Fibroblast of lung (primary cell): ENCODE data around the gene HSD3B2. TPM values are rescaled to one million over a fixed set of nuclear protein-coding genes. Genes with fewer than 3 reads are reported as not detected.

ENCODE experiments used
- DNase-seq, 2 donors: peaks; one replicate each; pipeline versions ENCODE4 v3.0.0 to v3.0.0-alpha.2; 2010; ENCODE audit warnings: low read depth in 2 of 2
- H2AFZ ChIP-seq: 2 replicates; pipeline ENCODE4 v1.5.1; 2012; ENCODE audit warnings: low read length, control low read depth, inconsistent platforms
- H3K27ac ChIP-seq: 2 replicates; pipeline ENCODE4 v1.5.1; 2011; ENCODE audit warnings: low read length, control low read depth; ENCODE audit not compliant: insufficient read depth
- H3K27me3 ChIP-seq: 2 replicates; pipeline ENCODE4 v1.5.1; 2011; ENCODE audit warnings: mild to moderate bottlenecking, low read length; ENCODE audit not compliant: control insufficient read depth, insufficient read depth
- H3K36me3 ChIP-seq: 2 replicates; pipeline ENCODE4 v1.5.1; 2011; ENCODE audit warnings: low read length; ENCODE audit not compliant: control insufficient read depth, insufficient read depth
- H3K4me1 ChIP-seq: 2 replicates; pipeline ENCODE4 v1.5.1; 2011; ENCODE audit warnings: low read length; ENCODE audit not compliant: control insufficient read depth, insufficient read depth; ENCODE audit errors: extremely low read depth
- H3K4me2 ChIP-seq: 2 replicates; pipeline ENCODE4 v1.5.1; 2011; ENCODE audit warnings: low read length, control low read depth; ENCODE audit not compliant: insufficient read depth; ENCODE audit errors: extremely low read depth
- H3K4me3 ChIP-seq, 4 experiments: fragments of 200-600 bp in 1 of 4; sonication (generic) in 1 of 4; replicated peaks in 1 of 4; 2 replicates each; pipeline ENCODE4 v1.5.1; 2011 to 2016; ENCODE audit warnings: low read length in 4 of 4, low read depth in 3 of 4, mild to moderate bottlenecking in 3 of 4, control low read depth in 2 of 4, inconsistent platforms in 1 of 4, mixed read lengths in 1 of 4; ENCODE audit not compliant: insufficient read depth in 1 of 4; ENCODE audit errors: control extremely low read depth in 1 of 4
- H3K79me2 ChIP-seq: 2 replicates; pipeline ENCODE4 v1.5.1; 2012; ENCODE audit warnings: mild to moderate bottlenecking, low read length, inconsistent platforms; ENCODE audit not compliant: control insufficient read depth, insufficient read depth
- H3K9ac ChIP-seq: 2 replicates; pipeline ENCODE4 v1.5.1; 2011; ENCODE audit warnings: mild to moderate bottlenecking, low read length, control low read depth; ENCODE audit not compliant: insufficient read depth
- H3K9me3 ChIP-seq: 2 replicates; pipeline ENCODE4 v1.5.1; 2012; ENCODE audit warnings: low read depth, low read length; ENCODE audit not compliant: control insufficient read depth, insufficient read depth
- H4K20me1 ChIP-seq: 2 replicates; pipeline ENCODE4 v1.5.1; 2011; ENCODE audit warnings: low read length; ENCODE audit not compliant: control insufficient read depth, insufficient read depth; ENCODE audit errors: extremely low read depth
- CTCF ChIP-seq, 2 donors: IDR thresholded peaks in 1 of 2; conservative IDR thresholded peaks in 1 of 2; 1 replicate in 1 of 2; 2 replicates in 1 of 2; pipeline ENCODE4 v1.5.1; 2011 to 2012; ENCODE audit warnings: low read length in 2 of 2, control low read depth in 1 of 2, inconsistent platforms in 1 of 2, low read depth in 1 of 2, mild to moderate bottlenecking in 1 of 2
- EZH2 ChIP-seq: IDR thresholded peaks from 2 replicates; pipeline ENCODE4 v1.5.1; 2012; ENCODE audit warnings: low read length, control low read depth, mild to moderate bottlenecking; ENCODE audit errors: missing control alignments
- polyA plus RNA-seq, 2 donors: library from polyadenylated mRNA; depleted of rRNA in 1 of 2; stranded (reverse) in 1 of 2; unstranded in 1 of 2; fragments of >200 nt; gene quantifications; 2 replicates each; pipeline ENCODE4 v1.2.1, GENCODE V29; 2011 to 2012; ENCODE audit warnings: missing spikeins in 1 of 2
- total RNA-seq: library from RNA; depleted of rRNA; stranded (reverse); fragments of >200 nt; gene quantifications from 2 replicates; pipeline ENCODE4 v1.2.1, GENCODE V29; 2014

HSD3B2 gene
- total and polyA plus RNA-seq, 2 donors (not counting 1 experiment from before 2014, with no cell fraction given) = not detected

GRCh38 chr1:119372503-119373086, 42.4 kb upstream of the HSD3B2 start:
- Histone ChIP-seq H3K9me3 (no peaks in the 10 kb centered on the region), H3K36me3 (no peaks in the 10 kb centered on the region), H4K20me1 (no peaks in the 10 kb centered on the region), H2AFZ (no peak overlapping the region), H3K79me2 (no peaks in the 10 kb centered on the region), H3K27me3 (no peaks in the 10 kb centered on the region), H3K4me3 (no peak overlapping the region), H3K27ac (no peak overlapping the region), H3K4me1 (no peaks in the 10 kb centered on the region), H3K4me2 (no peak overlapping the region), H3K9ac (no peak overlapping the region)
- DNase-seq = peak; percentile 22 to 24
- TF ChIP-seq EZH2 = no peak
- no peak for TF ChIP-seq CTCF (conservative IDR thresholded peaks at IDR 0.05 in 1 of 2, IDR thresholded peaks at IDR 0.05 in 1 of 2; ENCODE audit: low read depth in 1 of 2, low read length in 2 of 2)

GRCh38 chr1:119373465-119373864, 41.5 kb upstream of the HSD3B2 start:
- Histone ChIP-seq H3K4me2 (no peak overlapping the region), H3K9ac (no peak overlapping the region), H3K4me3 (no peak overlapping the region), H4K20me1 (no peaks in the 10 kb centered on the region), H3K4me1 (no peaks in the 10 kb centered on the region), H3K27me3 (no peaks in the 10 kb centered on the region), H3K9me3 (no peaks in the 10 kb centered on the region), H3K79me2 (no peaks in the 10 kb centered on the region), H3K36me3 (no peaks in the 10 kb centered on the region), H2AFZ (no peak overlapping the region), H3K27ac (no peak overlapping the region)
- DNase-seq = peak in 1 of 2 donors; percentile 41
- no peak for TF ChIP-seq EZH2
- no peak for TF ChIP-seq CTCF (conservative IDR thresholded peaks at IDR 0.05 in 1 of 2, IDR thresholded peaks at IDR 0.05 in 1 of 2; ENCODE audit: low read depth in 1 of 2, low read length in 2 of 2)

GRCh38 chr1:119374208-119374874, 40.6 kb upstream of the HSD3B2 start:
- Histone ChIP-seq H3K79me2 (no peaks in the 10 kb centered on the region), H3K4me2 (no peak overlapping the region), H3K9ac (no peak overlapping the region)

More at GRCh38 chr1:119374208-119374874, 40.6 kb upstream of the HSD3B2 start:
- DNase-seq = peak in 1 of 2 donors; percentile 5
- H3K27me3 ChIP-seq = no peaks in the 10 kb centered on the region
- H3K27ac ChIP-seq = no peak overlapping the region
- no peaks in the 10 kb centered on the region for H3K9me3 ChIP-seq
- no peaks in the 10 kb centered on the region for H4K20me1 ChIP-seq
- no peak for TF ChIP-seq CTCF (conservative IDR thresholded peaks at IDR 0.05 in 1 of 2, IDR thresholded peaks at IDR 0.05 in 1 of 2; ENCODE audit: low read depth in 1 of 2, low read length in 2 of 2)
- TF ChIP-seq EZH2 = no peak
- H2AFZ ChIP-seq = no peak overlapping the region
- H3K4me3 ChIP-seq = no peak overlapping the region
- no peaks in the 10 kb centered on the region for H3K4me1 ChIP-seq
- no peaks in the 10 kb centered on the region for H3K36me3 ChIP-seq
